ENCODE data around the gene TESK2. TPM values are rescaled to one million over a fixed set of nuclear protein-coding genes. Genes with fewer than 3 reads are reported as not detected.
A peak's percentile ranks its signal among the peaks of the same experiment; 100 is the strongest.

Gene TESK2
- total and polyA plus RNA-seq, 12 donors, result 0.77 to 2.6 (median 1.3) TPM

DNA sequence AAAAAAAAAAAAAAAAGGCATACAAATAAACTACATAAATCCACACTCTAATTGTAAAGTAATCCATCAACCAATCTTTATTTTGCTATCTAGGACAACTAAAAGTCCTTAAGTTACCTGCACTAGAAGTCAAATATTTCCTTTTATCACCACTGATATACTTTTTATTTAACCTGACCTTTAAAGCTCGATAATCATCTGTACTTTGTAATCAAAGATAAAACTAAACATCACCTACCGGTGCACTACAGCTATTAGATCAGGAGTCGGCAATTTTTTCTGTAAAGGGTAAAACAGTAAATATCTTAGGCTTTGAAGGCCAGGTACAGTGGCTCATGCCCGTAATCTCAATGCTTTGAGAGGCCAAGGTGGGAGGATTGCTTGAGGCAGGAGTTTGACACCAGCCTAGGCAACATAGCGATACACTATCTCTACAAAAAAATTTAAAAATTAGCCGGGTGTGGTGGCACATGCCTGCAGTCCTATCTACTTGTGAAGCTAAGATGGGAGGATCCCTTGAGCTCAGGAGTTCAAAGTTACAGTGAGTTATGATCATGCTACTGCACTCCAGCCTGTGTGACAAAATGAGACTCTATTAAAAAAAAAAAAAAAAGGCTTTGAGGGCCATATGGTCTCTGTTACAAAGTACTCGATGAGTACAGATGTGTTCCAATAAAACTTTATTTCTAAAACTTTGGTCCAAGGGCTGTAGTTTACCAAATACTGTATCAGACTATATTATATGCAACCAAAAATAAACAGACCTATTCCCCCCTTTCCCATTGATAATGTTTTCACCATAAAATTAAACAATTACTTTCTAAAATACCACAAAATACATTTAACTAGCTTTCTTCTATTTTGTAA is 47.1 kb downstream of the TESK2 start:
- no peak overlapping the region for H3K27ac ChIP-seq
- H3K4me1 ChIP-seq, result peaks cover 0 to 13% (median 7%) of the 10 kb centered on the region in 9 donors
- no peak for TF ChIP-seq CTCF (IDR thresholded peaks at IDR 0.05)
- H3K4me3 ChIP-seq, result no peak overlapping the region
- DNase-seq, result no peak
- no peaks in the 10 kb centered on the region for H3K36me3 ChIP-seq
- no peaks in the 10 kb centered on the region for H3K27me3 ChIP-seq
- whole genome bisulfite sequencing, 2 donors, result 89 to 94% methylated on average over 7 of the region's 7 CpGs
- no peak for ATAC-seq
- intact Hi-C loops (cut with DNase I), result no loop called here
- no peaks in the 10 kb centered on the region for H3K9me3 ChIP-seq

GRCh38 chr1:45442272-45442671 is 48.7 kb downstream of the TESK2 start:
- WGBS, 2 donors, result 32 to 51% methylated on average over 3 of the region's 3 CpGs
- Histone ChIP-seq H3K27ac (no peak overlapping the region), H3K4me1 (peaks cover 0 to 13% (median 7%) of the 10 kb centered on the region in 9 donors), H3K9me3 (no peaks in the 10 kb centered on the region), H3K27me3 (no peaks in the 10 kb centered on the region), H3K36me3 (no peaks in the 10 kb centered on the region), H3K4me3 (no peak overlapping the region)
- intact Hi-C loops (cut with DNase I), result no loop called here
- no peak for TF ChIP-seq CTCF (IDR thresholded peaks at IDR 0.05)
- ATAC-seq (peak in 2 of 8 donors; percentile 11 to 39), DNase-seq (no peak)

DNA sequence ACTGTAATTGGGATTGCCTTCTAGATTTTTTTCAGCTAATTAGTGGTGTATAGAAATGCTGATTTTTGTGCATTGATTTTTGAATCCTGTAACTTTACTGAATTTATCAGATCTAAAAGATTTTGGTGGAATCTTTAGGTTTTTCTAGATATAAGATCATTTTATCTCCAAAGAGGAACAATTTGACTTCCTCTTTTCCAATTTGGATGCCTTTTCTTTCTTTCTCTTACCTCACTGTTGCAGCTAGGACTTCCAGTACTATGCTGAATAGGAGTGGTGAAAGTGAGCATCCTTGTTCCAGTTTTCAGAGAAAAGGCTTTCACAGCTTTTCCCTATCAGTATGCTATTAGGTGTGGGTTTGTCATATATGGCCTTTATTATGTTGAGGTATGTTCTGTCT is 53.6 kb downstream of the TESK2 start:
- H3K9me3 ChIP-seq, result no peaks in the 10 kb centered on the region
- no peak overlapping the region for H3K27ac ChIP-seq
- no peak for DNase-seq
- peaks cover 0 to 4% (median 2%) of the 10 kb centered on the region in 9 donors for H3K4me1 ChIP-seq
- no peaks in the 10 kb centered on the region for H3K36me3 ChIP-seq
- TF ChIP-seq CTCF (IDR thresholded peaks at IDR 0.05), result no peak
- H3K27me3 ChIP-seq, result no peaks in the 10 kb centered on the region
- no peak overlapping the region for H3K4me3 ChIP-seq
- ATAC-seq, result no peak
- intact Hi-C loops (cut with DNase I), result no loop called here

GRCh38 chr1:45430490-45430889 is 60.5 kb downstream of the TESK2 start:
- H3K27ac ChIP-seq, result no peak overlapping the region
- TF ChIP-seq CTCF (IDR thresholded peaks at IDR 0.05), result no peak
- H3K27me3 ChIP-seq, result no peaks in the 10 kb centered on the region
- WGBS, 2 donors, result 90 to 92% methylated on average over 5 of the region's 5 CpGs
- no peak for DNase-seq
- no peaks in the 10 kb centered on the region for H3K36me3 ChIP-seq
- peaks cover 0 to 10% (median 0%) of the 10 kb centered on the region in 9 donors for H3K4me1 ChIP-seq
- no peak for ATAC-seq
- intact Hi-C loops (cut with DNase I), result no loop called here
- H3K9me3 ChIP-seq, result no peaks in the 10 kb centered on the region
- H3K4me3 ChIP-seq, result no peak overlapping the region

All from heart right ventricle (tissue), 16 donors.